OCI-M2 (cell line): ENCODE results near the gene ILKAP.

Experiments
- DNase-seq: peaks from one replicate; lab custom pipeline; 2025; ENCODE audit not compliant: unreplicated experiment; lab: John Stamatoyannopoulos, UW

The ILKAP gene

GRCh38 chr2:238138331-238139195 lies 64.9 kb downstream of the ILKAP start, which contains the start of gene KLHL30:
Gene KLHL30 (plus strand): TSS chr2:238138668. CDS start chr2:238140755, 2,087 bp downstream.
- no peak for DNase-seq

GRCh38 chr2:238137885-238138284 lies 65.6 kb downstream of the ILKAP start:
- no peak for DNase-seq

- no peak for DNase-seq
Observed at GRCh38 chr2:238136820-238137537, 66.5 kb downstream of the ILKAP start.

- no peak for DNase-seq
Observed at GRCh38 chr2:238135601-238136150, 67.8 kb downstream of the ILKAP start.

GRCh38 chr2:238134393-238134785 lies 69.1 kb downstream of the ILKAP start:
- no peak for DNase-seq

- no peak for DNase-seq
Observed at GRCh38 chr2:238133499-238134392, 69.7 kb downstream of the ILKAP start.

GRCh38 chr2:238132463-238133450 lies 70.7 kb downstream of the ILKAP start:
- DNase-seq = no peak

- DNase-seq = no peak
Observed at GRCh38 chr2:238131761-238132462, 71.6 kb downstream of the ILKAP start.

GRCh38 chr2:238130696-238131628 lies 72.5 kb downstream of the ILKAP start:
- DNase-seq = no peak

GRCh38 chr2:238130111-238130695 lies 73.3 kb downstream of the ILKAP start:
- DNase-seq = no peak

GRCh38 chr2:238129166-238130010 lies 74.1 kb downstream of the ILKAP start:
- no peak for DNase-seq

GRCh38 chr2:238128534-238129001 lies 74.9 kb downstream of the ILKAP start:
- no peak for DNase-seq

GRCh38 chr2:238128061-238128440 lies 75.4 kb downstream of the ILKAP start:
- no peak for DNase-seq

GRCh38 chr2:238127165-238128060 lies 76.1 kb downstream of the ILKAP start:
- no peak for DNase-seq

- DNase-seq = no peak
Observed at GRCh38 chr2:238126775-238127164, 76.7 kb downstream of the ILKAP start.

- DNase-seq = no peak
Observed at GRCh38 chr2:238126338-238126737, 77.2 kb downstream of the ILKAP start.
